Measurements from ENCODE around the gene TCIRG1.

TCIRG1 gene

GRCh38 chr11:68099057-68099456, 60.2 kb downstream of the TCIRG1 start:
- no peak for DNase-seq

DNA sequence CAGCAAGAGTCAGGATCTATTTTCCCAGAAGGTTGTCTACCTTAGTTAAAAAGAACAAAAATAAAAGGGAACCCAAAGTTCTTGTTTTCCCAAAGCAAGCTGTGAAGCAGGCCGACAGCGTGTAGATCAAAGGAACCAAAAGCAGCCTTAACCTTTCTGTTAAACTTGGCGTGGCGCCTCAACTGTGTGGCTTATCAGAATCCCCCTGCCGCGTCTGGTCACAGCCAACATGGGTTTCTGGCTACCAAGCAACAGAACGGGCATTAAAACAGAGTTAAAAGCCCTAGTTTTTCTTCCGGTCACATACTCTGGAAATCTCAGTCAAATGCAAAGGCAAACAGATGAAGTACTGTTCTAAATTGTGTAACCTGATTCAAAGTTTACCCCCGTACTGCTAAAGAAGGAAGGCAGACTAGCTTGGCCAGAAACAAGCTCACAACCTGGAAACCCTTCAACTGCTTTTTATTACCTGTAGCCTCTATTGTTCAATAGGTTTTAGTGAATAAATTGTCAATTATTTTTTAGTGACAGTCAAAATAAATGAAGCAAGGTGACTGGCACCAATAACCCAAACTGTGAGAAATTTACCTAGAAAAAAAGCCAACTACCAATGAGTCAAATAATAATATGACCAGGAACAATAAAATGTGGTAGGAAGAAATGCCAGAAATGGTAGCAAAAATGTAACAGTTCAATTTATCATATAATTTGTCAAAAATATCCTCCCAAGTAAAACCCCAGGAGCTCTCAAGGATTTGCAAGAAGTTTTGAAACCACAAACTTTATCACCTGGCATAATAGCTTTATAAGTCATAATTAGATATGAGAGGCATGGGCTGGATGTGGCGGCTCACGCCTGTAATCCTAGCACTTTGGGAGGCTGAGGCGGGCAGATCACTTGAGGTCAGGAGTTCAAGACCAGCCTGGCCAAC, 60.9 kb downstream of the TCIRG1 start:
- DNase-seq, result no peak

Data from GF-D8 (cell line).